AG04449 (cell line): ENCODE results near the gene SEC14L1.

Experiments used
- CTCF ChIA-PET: fragments of 350-600 bp; formaldehyde crosslinking; extraction: SDS; loops from one replicate; lab custom pipeline; 2021; ENCODE audit warnings: antibody characterized with exemption; lab: Yijun Ruan, JAX
- POLR2A ChIA-PET: fragments of 400-600, 350-600 bp; formaldehyde crosslinking; extraction: SDS; loops from one replicate; lab custom pipeline; 2020; ENCODE audit warnings: antibody characterized with exemption, inconsistent platforms; lab: Yijun Ruan, JAX
- DNase-seq: peaks from one replicate; pipeline ENCODE4 v3.0.0-alpha.2; 2010; ENCODE audit warnings: low read depth, low spot score
- H3K4me3 ChIP-seq: 2 replicates; pipeline ENCODE4 v1.5.1; 2011; ENCODE audit warnings: low read depth, mild to moderate bottlenecking, control low read depth, low read length
- TF ChIP-seq, protein P1 (sequence below): IDR thresholded peaks from one replicate; pipeline ENCODE4 v1.5.1; 2011; ENCODE audit warnings: mild to moderate bottlenecking, moderate library complexity, low read length, control low read depth, inconsistent platforms; ENCODE audit not compliant: insufficient read depth; ENCODE audit errors: missing control alignments

SEC14L1 gene

GRCh38 chr17:77208856-77209255 is 68.1 kb downstream of the SEC14L1 start:
- DNase-seq = no peak
- POLR2A ChIA-PET = interaction anchor here (0.8 kb wide), 1 partner anchor 120 kb away, joined by 3 read pairs; no protein-coding TSS in a partner anchor
- CTCF ChIA-PET = interaction anchor here (0.7 to 5.0 kb wide), 10 partner anchors 13 to 152 kb away, joined by 3 to 52 read pairs (median 6); no protein-coding TSS in a partner anchor
- H3K4me3 ChIP-seq = no peak overlapping the region
- TF ChIP-seq, protein P1, sequence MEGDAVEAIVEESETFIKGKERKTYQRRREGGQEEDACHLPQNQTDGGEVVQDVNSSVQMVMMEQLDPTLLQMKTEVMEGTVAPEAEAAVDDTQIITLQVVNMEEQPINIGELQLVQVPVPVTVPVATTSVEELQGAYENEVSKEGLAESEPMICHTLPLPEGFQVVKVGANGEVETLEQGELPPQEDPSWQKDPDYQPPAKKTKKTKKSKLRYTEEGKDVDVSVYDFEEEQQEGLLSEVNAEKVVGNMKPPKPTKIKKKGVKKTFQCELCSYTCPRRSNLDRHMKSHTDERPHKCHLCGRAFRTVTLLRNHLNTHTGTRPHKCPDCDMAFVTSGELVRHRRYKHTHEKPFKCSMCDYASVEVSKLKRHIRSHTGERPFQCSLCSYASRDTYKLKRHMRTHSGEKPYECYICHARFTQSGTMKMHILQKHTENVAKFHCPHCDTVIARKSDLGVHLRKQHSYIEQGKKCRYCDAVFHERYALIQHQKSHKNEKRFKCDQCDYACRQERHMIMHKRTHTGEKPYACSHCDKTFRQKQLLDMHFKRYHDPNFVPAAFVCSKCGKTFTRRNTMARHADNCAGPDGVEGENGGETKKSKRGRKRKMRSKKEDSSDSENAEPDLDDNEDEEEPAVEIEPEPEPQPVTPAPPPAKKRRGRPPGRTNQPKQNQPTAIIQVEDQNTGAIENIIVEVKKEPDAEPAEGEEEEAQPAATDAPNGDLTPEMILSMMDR = no peak

GRCh38 chr17:77209330-77209748 is 68.6 kb downstream of the SEC14L1 start:
- H3K4me3 ChIP-seq = no peak overlapping the region
- CTCF ChIA-PET = interaction anchor here (0.7 to 5.0 kb wide), 4 partner anchors 106 to 152 kb away, joined by 3 to 52 read pairs (median 4); no protein-coding TSS in a partner anchor
- no peak for DNase-seq
- TF ChIP-seq, protein P1 = no peak
- POLR2A ChIA-PET = no interaction called here

- DNase-seq = no peak
- no peak overlapping the region for H3K4me3 ChIP-seq
- ChIA-PET CTCF (no interaction called here), POLR2A (no interaction called here)
- TF ChIP-seq, protein P1 = no peak
These were observed 69.6 kb downstream of the SEC14L1 start for GRCh38 chr17:77210331-77210730.

GRCh38 chr17:77210946-77211541 is 70.3 kb downstream of the SEC14L1 start:
- ChIA-PET POLR2A (no interaction called here), CTCF (interaction anchor here (1.3 kb wide), 1 partner anchor 115 kb away, joined by 3 read pairs; no protein-coding TSS in a partner anchor)
- H3K4me3 ChIP-seq = no peak overlapping the region
- TF ChIP-seq, protein P1 = no peak
- no peak for DNase-seq

- ChIA-PET CTCF (interaction anchor here (1.1 to 2.1 kb wide), 3 partner anchors 27 to 123 kb away, joined by 3 to 8 read pairs (median 3); no protein-coding TSS in a partner anchor), POLR2A (interaction anchor here (0.5 kb wide), 1 partner anchor 79 kb away, joined by 8 read pairs; no protein-coding TSS in a partner anchor)
- H3K4me3 ChIP-seq = no peak overlapping the region
- TF ChIP-seq, protein P1 = no peak
- no peak for DNase-seq
These were observed 70.9 kb downstream of the SEC14L1 start for GRCh38 chr17:77211681-77212080.
